ENCODE data around the gene TFR2.

Gene TFR2

GRCh38 chr7:100649826-100650565 is 8.6 kb upstream of the TFR2 start:
- DNase-seq = no peak

- no peak for DNase-seq
Observed at GRCh38 chr7:100642534-100642907, 1.2 kb upstream of the TFR2 start.

- no peak for DNase-seq
Observed at GRCh38 chr7:100641860-100642533, 645 bp upstream of the TFR2 start.

GRCh38 chr7:100640517-100641440 is 573 bp downstream of the TFR2 start:
- no peak for DNase-seq

GRCh38 chr7:100639995-100640516 is 1.3 kb downstream of the TFR2 start:
- no peak for DNase-seq

- peak; percentile 52 to 61 for DNase-seq
Observed at GRCh38 chr7:100632951-100633717, 8.2 kb downstream of the TFR2 start.

GRCh38 chr7:100630066-100630465 is 11.3 kb downstream of the TFR2 start:
- DNase-seq = no peak

GRCh38 chr7:100629117-100629716 is 12.1 kb downstream of the TFR2 start:
- DNase-seq = no peak

GRCh38 chr7:100627238-100627549 is 14.2 kb downstream of the TFR2 start:
- no peak for DNase-seq

GRCh38 chr7:100626530-100627237 is 14.7 kb downstream of the TFR2 start:
- peak; percentile 82 to 85 for DNase-seq

GRCh38 chr7:100626055-100626454 is 15.3 kb downstream of the TFR2 start:
- DNase-seq = no peak

- no peak for DNase-seq
Observed at GRCh38 chr7:100623951-100624824, 17.2 kb downstream of the TFR2 start.

GRCh38 chr7:100621554-100621953 is 19.8 kb downstream of the TFR2 start:
- no peak for DNase-seq

- DNase-seq = no peak
Observed at GRCh38 chr7:100620804-100621203, 20.5 kb downstream of the TFR2 start.

- DNase-seq = no peak
Observed at GRCh38 chr7:100620239-100620638, 21.1 kb downstream of the TFR2 start.

- no peak for DNase-seq
Observed at GRCh38 chr7:100614308-100614861, 27.0 kb downstream of the TFR2 start.

GRCh38 chr7:100613412-100614175 is 27.8 kb downstream of the TFR2 start:
- no peak for DNase-seq

- no peak for DNase-seq
Observed at GRCh38 chr7:100612730-100613390, 28.5 kb downstream of the TFR2 start.
